PC-9 (cell line): Measurements from ENCODE around the gene GZF1. TPM values are rescaled to one million over a fixed set of nuclear protein-coding genes. Genes with fewer than 3 reads are reported as not detected.

ENCODE experiments used
- BruUV-seq: library from RNA; stranded (reverse); fragments of 400-500 nt; replicated peaks from 2 replicates; lab custom pipeline; 2021; lab: Mats Ljungman, UMichigan
- CTCF ChIA-PET: fragments of 300-600 bp; sonication (Branson Sonifier 250); formaldehyde crosslinking; loops from one replicate; lab custom pipeline; 2022; ENCODE audit warnings: antibody characterized with exemption; lab: Charles Lee
- POLR2A ChIA-PET: fragments of 300-600 bp; sonication (Branson Sonifier 250); formaldehyde crosslinking; loops from one replicate; lab custom pipeline; 2022; ENCODE audit warnings: antibody characterized with exemption; ENCODE audit not compliant: unreplicated experiment; lab: Charles Lee
- DNase-seq, 2 experiments: peaks; one replicate each; pipeline versions ENCODE4 v3.0.0 to v3.0.0-alpha.2; 2015 to 2022; ENCODE audit warnings: mixed read lengths in 1 of 2
- H2AFZ ChIP-seq: fragments of 200-600 bp; sonication (generic); 2 replicates; pipeline ENCODE4 v1.8.1; 2017; ENCODE audit warnings: antibody characterized with exemption
- H3F3A ChIP-seq: fragments of 200-600 bp; sonication (generic); 2 replicates; pipeline ENCODE4 v1.8.1; 2017; ENCODE audit warnings: antibody characterized with exemption, mild to moderate bottlenecking, low read depth; ENCODE audit not compliant: insufficient read depth
- H3K27ac ChIP-seq: fragments of 200-600 bp; sonication (generic); 2 replicates; pipeline ENCODE4 v1.6.1; 2016; ENCODE audit warnings: mixed run types
- H3K27me3 ChIP-seq: fragments of 200-600 bp; sonication (generic); 2 replicates; pipeline ENCODE4 v1.6.1; 2016; ENCODE audit warnings: low read depth, mixed run types; ENCODE audit not compliant: insufficient read depth
- H3K36me3 ChIP-seq: fragments of 200-600 bp; sonication (generic); 2 replicates; pipeline ENCODE4 v1.6.1; 2016; ENCODE audit warnings: low read depth, mixed run types
- H3K4me1 ChIP-seq: fragments of 200-600 bp; sonication (generic); replicated peaks from 2 replicates; pipeline ENCODE4 v1.6.1; 2016; ENCODE audit warnings: mixed run types; ENCODE audit not compliant: insufficient read depth
- H3K4me2 ChIP-seq: fragments of 200-600 bp; sonication (generic); 2 replicates; pipeline ENCODE4 v1.6.1; 2017; ENCODE audit warnings: mixed run types
- H3K4me3 ChIP-seq: fragments of 200-600 bp; sonication (generic); 2 replicates; pipeline ENCODE4 v1.6.1; 2016; ENCODE audit warnings: mixed run types
- H3K79me2 ChIP-seq: fragments of 200-600 bp; sonication (generic); 2 replicates; pipeline ENCODE4 v1.6.1; 2017; ENCODE audit warnings: low read depth, mixed run types
- H3K9me2 ChIP-seq: fragments of 200-600 bp; sonication (generic); 2 replicates; pipeline ENCODE4 v1.8.1; 2017; ENCODE audit warnings: mild to moderate bottlenecking; ENCODE audit not compliant: insufficient read depth
- H3K9me3 ChIP-seq: fragments of 200-600 bp; sonication (generic); 2 replicates; pipeline ENCODE4 v1.8.1; 2016; ENCODE audit warnings: low read depth; ENCODE audit not compliant: insufficient read depth
- H4K20me1 ChIP-seq: fragments of 200-600 bp; sonication (generic); 2 replicates; pipeline ENCODE4 v1.8.1; 2017; ENCODE audit not compliant: insufficient read depth
- CTCF ChIP-seq: fragments of 200-600 bp; sonication (generic); conservative IDR thresholded peaks from 2 replicates; pipeline ENCODE4 v1.6.1; 2017; ENCODE audit warnings: mixed run types, antibody characterized with exemption, mild to moderate bottlenecking, moderate library complexity
- EZH2 ChIP-seq: fragments of 200-600 bp; sonication (generic); IDR thresholded peaks from 2 replicates; pipeline ENCODE4 v1.8.0; 2017; ENCODE audit warnings: antibody characterized with exemption, low read depth
- intact Hi-C: fragments of 100-400 bp; cut with micrococcal nuclease; formaldehyde crosslinking; loops from one replicate; pipeline ENCODE4 v1.10.0; 2022; ENCODE audit not compliant: unreplicated experiment
- total RNA-seq: library from RNA; stranded (reverse); gene quantifications from 2 replicates; pipeline ENCODE4 v1.2.3, GENCODE V29; 2021

GZF1 gene
- total RNA-seq, 1 experiment from 2014 or later, result 8.1 TPM

GRCh38 chr20:23413862-23414422, 52.0 kb downstream of the GZF1 start:
- POLR2A ChIA-PET, result interaction anchor here (0.6 kb wide), 1 partner anchor 64 kb away, joined by 13 read pairs; no protein-coding TSS in a partner anchor
- intact Hi-C loops, result no loop called here
- no peaks in the 10 kb centered on the region for H3K4me1 ChIP-seq
- H3K36me3 ChIP-seq, result peaks cover 10% of the 10 kb centered on the region; the same call in 1 of the 2 replicates
- no peak for DNase-seq
- H4K20me1 ChIP-seq, result peaks cover 37% of the 10 kb centered on the region
- no peaks in the 10 kb centered on the region for H3K9me3 ChIP-seq
- no peaks in the 10 kb centered on the region for H3K9me2 ChIP-seq
- H3K4me3 ChIP-seq, result no peak overlapping the region
- H2AFZ ChIP-seq, result no peak overlapping the region
- H3F3A ChIP-seq, result no peaks in the 10 kb centered on the region
- CTCF ChIA-PET, result no interaction called here
- no peak overlapping the region for H3K4me2 ChIP-seq
- no peak overlapping the region for H3K27ac ChIP-seq
- no TSS peak for BruUV-seq
- H3K27me3 ChIP-seq, result no peaks in the 10 kb centered on the region
- H3K79me2 ChIP-seq, result peaks cover 90% of the 10 kb centered on the region
- TF ChIP-seq CTCF (no peak), EZH2 (no peak)

GRCh38 chr20:23414526-23415188, 52.7 kb downstream of the GZF1 start:
- no peaks in the 10 kb centered on the region for H3K9me3 ChIP-seq
- no TSS peak for BruUV-seq
- CTCF ChIA-PET, result no interaction called here
- DNase-seq, result no peak
- POLR2A ChIA-PET, result no interaction called here
- H3K9me2 ChIP-seq, result no peaks in the 10 kb centered on the region
- no peak overlapping the region for H3K27ac ChIP-seq
- H3F3A ChIP-seq, result peaks cover 4% of the 10 kb centered on the region
- H3K36me3 ChIP-seq, result peaks cover 10% of the 10 kb centered on the region; the same call in 1 of the 2 replicates
- no peak overlapping the region for H2AFZ ChIP-seq
- H3K27me3 ChIP-seq, result no peaks in the 10 kb centered on the region
- peaks cover 5% of the 10 kb centered on the region for H3K4me1 ChIP-seq
- peaks cover 44% of the 10 kb centered on the region for H4K20me1 ChIP-seq
- no peak overlapping the region for H3K4me3 ChIP-seq
- intact Hi-C loops, result no loop called here
- peaks cover 90% of the 10 kb centered on the region for H3K79me2 ChIP-seq
- H3K4me2 ChIP-seq, result no peak overlapping the region
- TF ChIP-seq EZH2 (no peak), CTCF (no peak)

GRCh38 chr20:23415555-23415954, 53.6 kb downstream of the GZF1 start:
- no peak overlapping the region for H3K27ac ChIP-seq
- intact Hi-C loops, result no loop called here
- TF ChIP-seq CTCF (no peak), EZH2 (no peak)
- H3K36me3 ChIP-seq, result peaks cover 10% of the 10 kb centered on the region; the same call in 1 of the 2 replicates
- ChIA-PET CTCF (no interaction called here), POLR2A (no interaction called here)
- no peak overlapping the region for H3K4me2 ChIP-seq
- H4K20me1 ChIP-seq, result peaks cover 47% of the 10 kb centered on the region
- H3K79me2 ChIP-seq, result peaks cover 90% of the 10 kb centered on the region
- peaks cover 10% of the 10 kb centered on the region for H3K4me1 ChIP-seq
- H2AFZ ChIP-seq, result no peak overlapping the region
- H3K9me3 ChIP-seq, result no peaks in the 10 kb centered on the region
- no peaks in the 10 kb centered on the region for H3K9me2 ChIP-seq
- H3K4me3 ChIP-seq, result no peak overlapping the region
- no TSS peak for BruUV-seq
- peaks cover 8% of the 10 kb centered on the region for H3F3A ChIP-seq
- DNase-seq, result no peak
- H3K27me3 ChIP-seq, result no peaks in the 10 kb centered on the region
